Activated T-cell treated with anti-CD3 and anti-CD28 coated beads, Interleukin-2, amount 50 U/mL, for 72 hours (primary cell): ENCODE data around the gene DNAJC15. TPM values are rescaled to one million over a fixed set of nuclear protein-coding genes. Genes with fewer than 3 reads are reported as not detected.
"Not testable (repeated sequence)": the region's sequence is repeated elsewhere in the genome, so short reads cannot be mapped to it uniquely, and the experiment has no call there.

Experiments
- ATAC-seq, 2 donors: fragments of 150-1000 bp; cut with Tn5 transposase; replicated peaks in 1 of 2; 2 replicates each; pipeline ENCODE4 v1.10.0; 2021; ENCODE audit warnings: moderate library complexity in 2 of 2, mild to moderate bottlenecking in 1 of 2
- DNase-seq, 2 donors: peaks; one replicate each; pipeline ENCODE4 v3.0.0; 2021 to 2022; ENCODE audit warnings: mixed read lengths in 1 of 2
- H3K27ac Mint-ChIP-seq: one replicate; pipeline ENCODE4 v1.8.0; 2022; ENCODE audit warnings: mild to moderate bottlenecking, moderate library complexity, mixed read lengths
- H3K27me3 Mint-ChIP-seq: one replicate; pipeline ENCODE4 v1.8.0; 2022; ENCODE audit warnings: low read depth, mixed read lengths
- H3K36me3 Mint-ChIP-seq, 2 donors: one replicate each; pipeline ENCODE4 v1.8.0; 2022; ENCODE audit warnings: mixed read lengths in 2 of 2, mild to moderate bottlenecking in 1 of 2; ENCODE audit not compliant: insufficient read depth in 2 of 2
- H3K4me1 Mint-ChIP-seq: one replicate; pipeline ENCODE4 v1.8.0; 2022; ENCODE audit warnings: low read depth, mixed read lengths
- H3K4me3 Mint-ChIP-seq, 2 donors: one replicate each; pipeline ENCODE4 v1.8.0; 2022; ENCODE audit warnings: mild to moderate bottlenecking in 2 of 2, mixed read lengths in 2 of 2, moderate library complexity in 2 of 2
- H3K9me3 Mint-ChIP-seq, 2 donors: one replicate each; pipeline ENCODE4 v1.8.0; 2022; ENCODE audit warnings: mixed read lengths in 2 of 2
- total RNA-seq, 2 donors: library from RNA; stranded (reverse); gene quantifications; one replicate each; pipeline ENCODE4 v1.2.3, GENCODE V29; 2022

The DNAJC15 gene
- total RNA-seq, 2 donors from 2014 or later = 20.2 to 23.5 TPM

DNA sequence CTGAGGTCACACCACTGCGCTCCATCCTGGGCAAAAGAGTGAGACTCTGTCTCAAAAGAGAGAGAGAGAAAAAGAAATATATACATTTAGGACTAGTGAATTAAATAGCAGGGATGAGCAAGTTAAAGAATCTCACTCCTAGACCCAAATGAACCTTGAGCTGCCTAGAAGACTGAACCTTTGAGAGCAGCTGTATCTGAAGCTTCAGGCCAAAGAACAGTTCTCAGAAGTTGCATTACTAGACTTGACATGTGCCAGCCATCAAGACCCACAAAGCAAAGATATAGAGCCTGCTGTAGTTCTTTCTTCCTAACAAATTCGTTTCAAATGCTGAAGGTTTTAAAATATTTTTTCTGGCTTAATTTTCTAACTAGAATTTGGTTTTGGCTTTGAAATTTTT, 16.6 kb downstream of the DNAJC15 start:
- H3K4me1 Mint-ChIP-seq = peaks cover 40% of the 10 kb centered on the region
- H3K27ac Mint-ChIP-seq = no peak overlapping the region
- H3K36me3 Mint-ChIP-seq = peaks cover 3 to 4% of the 10 kb centered on the region in 2 donors

GRCh38 chr13:43040581-43041368, 17.4 kb downstream of the DNAJC15 start:
- ATAC-seq, DNase-seq, H3K27me3 Mint-ChIP-seq, H3K27ac Mint-ChIP-seq, H3K9me3 Mint-ChIP-seq, H3K4me3 Mint-ChIP-seq, H3K36me3 Mint-ChIP-seq: not testable (repeated sequence)
- H3K4me1 Mint-ChIP-seq = peaks cover 46% of the 10 kb centered on the region

More for the DNA sequence above, 16.6 kb downstream of the DNAJC15 start:
- no peaks in the 10 kb centered on the region for H3K9me3 Mint-ChIP-seq
- DNase-seq (no peak), ATAC-seq (no peak)
- H3K4me3 Mint-ChIP-seq = no peak overlapping the region
- H3K27me3 Mint-ChIP-seq = no peaks in the 10 kb centered on the region

- DNase-seq (no peak), ATAC-seq (no peak)
- Mint-ChIP-seq H3K9me3 (no peaks in the 10 kb centered on the region), H3K27ac (peak overlapping the region; percentile 17), H3K27me3 (no peaks in the 10 kb centered on the region), H3K4me3 (peak overlapping the region in 1 of 2 donors; percentile 29), H3K36me3 (peaks cover 2 to 3% of the 10 kb centered on the region in 2 donors), H3K4me1 (peaks cover 53% of the 10 kb centered on the region)
These were observed 18.1 kb downstream of the DNAJC15 start for GRCh38 chr13:43041369-43041921.

DNA sequence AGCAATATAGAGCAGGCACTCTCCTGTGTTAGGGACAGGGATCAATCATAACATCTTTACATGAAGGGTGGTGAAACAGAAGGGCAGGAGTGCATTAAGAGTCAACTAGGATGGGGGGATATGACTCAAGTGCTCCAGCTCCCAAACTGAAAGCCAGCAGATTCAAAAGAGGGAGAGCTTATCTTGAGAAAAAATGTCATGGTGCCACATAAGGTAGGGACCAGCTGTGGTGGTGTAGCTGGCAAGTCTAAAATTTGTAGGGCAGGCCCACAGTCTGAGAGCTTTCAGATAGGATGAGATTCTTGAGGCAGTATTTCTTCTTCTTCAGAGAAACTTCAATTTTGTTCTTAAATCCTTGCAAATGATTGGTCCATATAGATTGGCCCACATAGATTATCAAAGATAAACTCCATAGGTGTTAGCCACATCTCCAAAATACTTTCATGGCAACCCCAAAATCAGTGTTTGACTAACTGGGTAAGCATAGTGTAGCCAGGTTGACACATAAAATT, 19.1 kb downstream of the DNAJC15 start:
- Mint-ChIP-seq H3K4me3 (peak overlapping the region in 1 of 2 donors; percentile 11), H3K36me3 (peaks cover 3% of the 10 kb centered on the region in 2 donors), H3K9me3 (no peaks in the 10 kb centered on the region), H3K4me1 (peaks cover 57% of the 10 kb centered on the region), H3K27ac (peak overlapping the region; percentile 2), H3K27me3 (no peaks in the 10 kb centered on the region)
- DNase-seq (no peak), ATAC-seq (peak; percentile 76 to 83)

- peaks cover 67% of the 10 kb centered on the region for H3K4me1 Mint-ChIP-seq
- no peak for DNase-seq
- peak overlapping the region; percentile 53 to 94 for H3K4me3 Mint-ChIP-seq
- H3K27me3 Mint-ChIP-seq = no peaks in the 10 kb centered on the region
- peak in 1 of 2 donors; percentile 20 for ATAC-seq
- no peaks in the 10 kb centered on the region for H3K9me3 Mint-ChIP-seq
- peak overlapping the region; percentile 99 for H3K27ac Mint-ChIP-seq
- peaks cover 1% of the 10 kb centered on the region in 2 donors for H3K36me3 Mint-ChIP-seq
These were observed 21.4 kb downstream of the DNAJC15 start for GRCh38 chr13:43044720-43045301.

GRCh38 chr13:43045302-43045773, 22.0 kb downstream of the DNAJC15 start:
- H3K27me3 Mint-ChIP-seq, H3K9me3 Mint-ChIP-seq, H3K36me3 Mint-ChIP-seq: not testable (repeated sequence)
- DNase-seq (peak; percentile 67 to 71), ATAC-seq (peak; percentile 17 to 42)
- Mint-ChIP-seq H3K4me3 (peak overlapping the region; percentile 53 to 94), H3K27ac (peak overlapping the region; percentile 99), H3K4me1 (peaks cover 69% of the 10 kb centered on the region)

GRCh38 chr13:43046259-43046658, 22.9 kb downstream of the DNAJC15 start:
- peak overlapping the region in 1 of 2 donors; percentile 94 for H3K4me3 Mint-ChIP-seq
- peak overlapping the region; percentile 83 for H3K27ac Mint-ChIP-seq
- H3K9me3 Mint-ChIP-seq = no peaks in the 10 kb centered on the region
- DNase-seq (no peak), ATAC-seq (no peak)
- peaks cover 67% of the 10 kb centered on the region for H3K4me1 Mint-ChIP-seq
- peaks cover 1% of the 10 kb centered on the region in 2 donors for H3K36me3 Mint-ChIP-seq
- H3K27me3 Mint-ChIP-seq = no peaks in the 10 kb centered on the region

DNA sequence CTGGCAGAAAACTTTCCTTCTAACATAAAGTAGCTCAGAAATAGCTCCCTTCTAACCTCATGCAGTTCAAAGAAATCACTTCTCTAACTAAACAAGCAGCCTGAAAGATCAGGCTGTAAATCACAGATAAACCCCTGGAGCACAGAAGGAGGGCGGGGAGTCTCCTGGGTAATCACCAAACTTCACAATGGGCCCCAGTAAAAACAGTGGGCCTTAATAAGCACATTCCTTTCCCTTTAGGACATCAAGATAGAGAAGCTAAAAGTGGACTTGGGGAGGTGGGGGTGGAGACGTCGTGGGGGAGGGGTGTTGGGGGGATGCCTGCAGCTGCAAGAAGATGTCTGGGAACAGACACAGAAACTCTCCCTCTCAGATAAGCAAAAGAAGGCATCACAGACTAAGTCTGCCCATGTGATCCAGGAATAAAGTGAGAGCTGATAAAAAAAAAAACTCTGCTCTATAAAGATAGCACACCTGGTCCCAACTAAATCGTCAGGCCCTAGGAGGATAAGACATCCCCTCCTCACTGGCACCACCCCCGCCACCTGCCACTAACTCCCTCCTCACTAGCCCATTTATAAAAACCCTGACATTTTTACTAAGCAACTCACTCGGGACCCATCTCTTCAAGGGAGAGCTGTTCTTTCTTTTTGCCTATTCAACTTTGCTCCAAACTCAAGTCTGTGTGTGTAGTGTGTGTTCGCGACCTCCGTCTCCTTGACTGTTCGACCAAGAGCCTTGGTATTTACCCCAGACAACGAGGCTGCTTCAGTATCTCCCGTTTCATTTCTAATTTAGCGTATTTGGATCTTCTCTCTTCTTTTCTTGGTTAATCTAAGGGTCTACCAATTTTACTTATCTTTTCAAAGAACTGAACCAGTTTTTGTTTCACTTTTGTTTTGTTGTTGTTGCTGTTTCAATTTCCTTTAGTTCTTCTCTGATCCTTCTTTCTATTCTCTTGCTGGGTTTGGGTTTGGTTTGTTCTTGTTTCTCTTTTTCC, 31.7 kb downstream of the DNAJC15 start:
- peak; percentile 12 to 24 for DNase-seq
- H3K27ac Mint-ChIP-seq = no peak overlapping the region

DNA sequence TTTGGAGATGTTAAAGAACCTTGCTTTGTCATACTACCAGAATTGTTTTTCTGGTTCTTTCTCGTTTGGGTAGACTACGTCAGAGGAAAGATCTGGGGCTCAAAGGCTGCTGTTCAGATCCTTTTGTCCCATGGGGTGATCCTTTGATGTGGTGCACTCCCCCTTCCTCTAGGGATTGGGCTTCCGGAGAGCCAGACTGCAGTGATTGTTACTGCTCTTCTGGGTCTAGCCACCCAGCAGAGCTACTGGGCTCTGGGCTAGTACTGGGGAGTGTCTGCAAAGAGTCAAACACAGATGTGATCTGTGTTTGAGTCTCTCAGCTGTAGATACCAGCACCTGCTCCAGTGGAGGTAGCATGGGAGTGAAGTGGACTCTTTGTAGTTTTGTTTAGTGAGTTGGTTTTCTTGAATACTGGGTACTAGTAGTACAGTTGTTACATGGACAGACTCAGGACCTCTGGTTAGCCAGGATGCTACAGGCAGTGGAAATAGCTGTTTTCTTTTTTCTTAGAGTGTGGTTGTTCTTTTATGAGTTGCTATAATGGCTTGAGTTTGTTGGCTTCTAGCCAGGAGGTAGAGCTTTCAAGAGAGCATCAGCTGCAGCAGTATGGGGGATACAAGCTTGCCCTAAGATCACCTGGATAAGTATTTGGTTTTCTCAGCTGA, 34.4 kb downstream of the DNAJC15 start:
- Mint-ChIP-seq H3K4me1 (peaks cover 24% of the 10 kb centered on the region), H3K27ac (peak overlapping the region; percentile 17), H3K9me3 (no peaks in the 10 kb centered on the region), H3K4me3 (peak overlapping the region in 1 of 2 donors; percentile 64), H3K36me3 (peaks cover 0 to 8% of the 10 kb centered on the region in 2 donors), H3K27me3 (no peaks in the 10 kb centered on the region)
- ATAC-seq = peak; percentile 48 to 51
- DNase-seq = peak in 1 of 2 donors; percentile 19

More for the DNA sequence above, 31.7 kb downstream of the DNAJC15 start:
- Mint-ChIP-seq H3K36me3 (peaks cover 0 to 6% of the 10 kb centered on the region in 2 donors), H3K4me3 (no peak overlapping the region), H3K27me3 (no peaks in the 10 kb centered on the region), H3K9me3 (no peaks in the 10 kb centered on the region), H3K4me1 (peaks cover under 1% of the 10 kb centered on the region)
- ATAC-seq = peak; percentile 33 to 36

DNA sequence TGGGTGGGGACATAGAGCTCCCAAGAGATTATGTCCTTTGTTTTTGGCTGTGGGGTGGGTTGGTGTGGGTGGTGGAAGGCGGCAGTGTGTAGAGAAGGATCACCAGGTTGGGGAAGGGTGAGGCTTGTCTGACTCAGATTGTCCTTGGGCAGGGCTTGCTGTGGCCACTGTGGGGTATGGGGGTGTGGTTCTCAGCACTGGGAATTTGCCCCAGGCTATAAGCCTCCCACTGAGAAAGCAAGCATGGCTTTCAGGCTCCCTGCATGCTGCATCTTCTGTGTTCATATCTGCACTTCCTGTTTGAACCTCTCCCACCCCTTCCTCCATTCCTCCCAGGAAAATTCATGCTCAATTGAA, 34.9 kb downstream of the DNAJC15 start:
- H3K4me1 Mint-ChIP-seq = peaks cover 24% of the 10 kb centered on the region
- no peak overlapping the region for H3K27ac Mint-ChIP-seq
- H3K9me3 Mint-ChIP-seq = no peaks in the 10 kb centered on the region
- DNase-seq (peak; percentile 52 to 60), ATAC-seq (peak; percentile 69 to 71)
- peak overlapping the region in 1 of 2 donors; percentile 64 for H3K4me3 Mint-ChIP-seq
- H3K36me3 Mint-ChIP-seq = peaks cover 0 to 8% of the 10 kb centered on the region in 2 donors
- H3K27me3 Mint-ChIP-seq = no peaks in the 10 kb centered on the region

GRCh38 chr13:43058831-43059230, 35.4 kb downstream of the DNAJC15 start:
- Mint-ChIP-seq H3K4me3 (peak overlapping the region; percentile 26 to 35), H3K9me3 (no peaks in the 10 kb centered on the region), H3K36me3 (peaks cover 0 to 8% of the 10 kb centered on the region in 2 donors), H3K4me1 (peaks cover 24% of the 10 kb centered on the region), H3K27ac (no peak overlapping the region), H3K27me3 (no peaks in the 10 kb centered on the region)
- DNase-seq (no peak), ATAC-seq (no peak)

- H3K4me3 Mint-ChIP-seq, H3K36me3 Mint-ChIP-seq, H3K27me3 Mint-ChIP-seq, H3K9me3 Mint-ChIP-seq, DNase-seq, ATAC-seq, H3K27ac Mint-ChIP-seq: not testable (repeated sequence)
- H3K4me1 Mint-ChIP-seq = peaks cover 24% of the 10 kb centered on the region
These were observed 36.4 kb downstream of the DNAJC15 start for GRCh38 chr13:43059779-43060178.
